NCI-H2029 treated with DMSO at 0.1 percent for 48 hours (cell line): ENCODE measurements around the gene TIMP2.
"Not testable (repeated sequence)": the region's sequence is repeated elsewhere in the genome, so short reads cannot be mapped to it uniquely, and the experiment has no call there.

Source experiments
- DNase-seq: peaks from one replicate; lab custom pipeline; 2025; lab: John Stamatoyannopoulos, UW

Gene TIMP2

DNA sequence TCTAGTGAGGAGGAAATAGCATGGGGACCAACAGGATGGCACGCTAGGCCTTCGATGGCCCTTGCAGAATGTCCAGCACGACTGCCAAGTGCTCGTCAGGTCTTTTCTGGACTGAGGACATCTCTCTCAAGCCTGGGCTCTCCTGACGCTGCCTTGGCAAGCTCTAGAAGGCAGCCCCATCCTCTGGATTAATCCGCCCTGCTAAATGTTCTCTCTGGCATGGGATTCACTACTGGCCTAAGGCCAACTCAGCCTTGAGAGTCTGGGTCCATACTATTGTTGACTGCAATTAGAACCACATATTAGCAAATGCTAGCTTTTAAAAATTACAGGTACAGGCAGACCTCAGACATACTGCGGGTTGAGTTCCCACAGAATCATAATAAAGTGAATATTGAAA, 19.6 kb downstream of the TIMP2 start:
- DNase-seq = no peak

DNA sequence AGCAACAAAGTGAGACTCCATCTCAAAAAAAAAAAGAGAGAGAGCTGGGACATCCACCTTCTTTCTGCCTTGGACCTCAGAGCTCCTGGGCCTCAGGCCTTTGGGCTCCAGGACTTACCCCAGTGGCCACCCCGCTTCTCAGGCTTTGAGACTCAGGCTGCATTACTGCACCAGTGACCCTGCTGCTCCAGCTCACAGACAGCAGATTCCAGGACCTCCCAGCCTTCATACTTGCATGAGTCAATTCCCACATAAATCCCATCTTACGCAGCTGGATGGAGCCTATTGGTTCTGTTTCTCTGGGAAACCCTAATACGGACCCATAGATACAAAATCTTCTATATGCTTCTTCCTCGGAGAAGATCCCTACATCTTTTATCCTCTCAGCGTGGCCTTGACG, 20.1 kb downstream of the TIMP2 start:
- DNase-seq = no peak

DNA sequence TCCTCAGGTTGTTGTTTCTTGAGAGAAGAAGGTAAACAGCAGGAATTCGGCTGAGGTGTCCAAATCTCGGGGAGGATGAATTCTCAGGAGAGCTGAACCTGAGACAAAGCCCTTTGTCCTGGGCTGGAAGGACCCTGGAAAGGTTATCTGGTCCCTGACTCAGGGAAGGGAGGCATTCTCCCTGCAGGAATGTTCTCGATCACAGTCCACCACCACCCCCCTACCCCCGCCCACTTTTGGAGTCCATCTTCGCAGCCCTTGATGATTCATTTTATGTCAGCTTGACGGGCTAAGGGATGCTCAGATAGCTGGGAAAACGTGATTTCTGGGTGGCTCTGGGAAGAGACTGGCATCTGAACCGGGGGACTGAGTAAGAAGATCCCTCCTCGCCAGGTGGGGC, 20.8 kb downstream of the TIMP2 start:
- no peak for DNase-seq

DNA sequence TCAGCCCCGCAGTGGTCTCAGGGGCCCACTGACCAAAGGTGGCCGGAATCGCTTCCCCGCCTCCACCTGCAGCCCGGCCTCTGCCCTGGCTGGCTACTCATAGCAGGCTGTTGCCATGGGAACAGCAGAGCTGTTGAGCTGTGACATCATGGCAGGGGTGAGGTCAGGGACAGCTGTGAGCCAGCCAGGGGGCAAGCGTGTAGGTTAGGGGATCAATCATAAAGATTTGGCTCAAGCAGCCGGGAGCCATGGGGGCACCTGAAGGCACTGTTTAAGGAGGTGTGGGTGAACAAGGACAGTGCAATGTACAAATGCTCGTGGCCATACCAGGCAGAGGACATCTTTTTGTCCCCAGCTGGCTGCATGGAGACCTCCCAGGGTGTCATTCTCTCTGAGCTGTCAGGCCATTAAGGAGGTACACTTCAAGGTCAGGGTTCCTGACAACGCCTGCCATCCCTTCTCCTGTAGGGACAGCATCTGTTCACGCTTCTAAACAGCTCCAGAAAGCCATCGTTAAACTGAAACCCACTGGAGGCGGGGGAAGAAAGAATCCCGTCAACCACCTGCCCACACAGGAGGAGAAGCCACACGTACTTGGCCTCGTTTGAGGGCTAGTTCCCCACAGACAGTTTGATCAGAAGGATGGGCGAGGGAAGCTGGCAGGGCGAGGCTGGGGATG, 21.9 kb downstream of the TIMP2 start, which contains the start of gene CEP295NL:
Gene CEP295NL, minus strand, starts transcription at position 101 of the 679 bp plus-strand sequence. CDS start 1,373 bp downstream, outside the sequence.
- DNase-seq = no peak

DNA sequence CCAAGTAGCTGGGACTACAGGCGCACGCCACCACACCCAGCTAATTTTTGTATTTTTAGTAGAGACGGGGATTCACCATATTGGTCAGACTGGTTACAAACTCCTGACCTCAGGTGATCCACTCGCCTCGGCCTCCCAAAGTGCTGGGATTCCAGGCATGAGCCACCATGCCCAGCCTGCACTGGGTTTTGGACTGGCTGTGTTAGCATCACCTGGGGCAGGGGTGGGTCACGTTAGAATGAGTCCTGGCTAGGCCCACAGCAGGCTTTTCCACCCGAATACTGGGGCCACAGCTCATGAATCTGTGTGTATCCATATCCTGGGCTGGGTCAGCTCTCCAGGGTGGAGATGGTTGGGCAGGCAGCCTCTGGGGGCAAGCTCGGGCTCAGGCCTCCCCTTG, 23.0 kb downstream of the TIMP2 start:
- DNase-seq = not testable (repeated sequence)

DNA sequence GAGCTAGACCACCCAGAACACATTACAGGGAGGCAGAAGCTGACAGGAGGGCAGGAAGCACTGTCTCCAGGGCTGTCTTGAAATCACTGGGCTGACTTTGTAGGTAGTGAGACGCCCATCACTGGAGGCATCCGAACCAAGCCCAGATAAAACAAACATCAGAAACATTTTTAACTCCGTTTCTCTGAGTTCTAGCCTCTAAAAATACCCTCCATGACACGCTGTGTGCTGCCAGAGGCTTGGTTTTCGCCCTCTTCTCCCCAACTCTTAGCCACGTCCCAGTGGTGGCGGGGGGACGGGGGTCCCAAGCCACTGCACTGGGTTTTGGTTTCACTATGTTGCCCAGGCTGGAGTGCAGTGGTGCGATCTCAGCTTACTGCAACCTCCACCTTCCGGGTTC, 23.4 kb downstream of the TIMP2 start:
- no peak for DNase-seq

DNA sequence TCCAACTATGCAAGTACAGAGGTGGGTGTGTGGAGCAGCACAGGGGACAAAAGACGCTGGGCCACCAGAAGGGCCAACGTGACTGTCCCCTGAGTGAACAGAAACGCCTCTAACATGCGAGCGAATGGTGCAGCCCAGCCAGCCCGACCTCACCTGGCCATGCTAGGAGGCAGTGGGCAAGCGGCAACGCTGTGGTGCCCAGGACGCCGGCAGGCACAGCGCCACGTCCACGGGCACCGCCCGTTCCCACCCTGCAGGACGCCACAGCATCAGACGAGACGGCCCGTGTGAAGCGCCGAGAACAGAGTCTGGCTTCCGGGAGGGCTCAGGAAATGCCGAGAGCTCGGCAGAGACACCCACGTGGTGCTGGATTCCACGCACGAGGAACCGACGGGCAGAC, 24.4 kb downstream of the TIMP2 start:
- DNase-seq = no peak

DNA sequence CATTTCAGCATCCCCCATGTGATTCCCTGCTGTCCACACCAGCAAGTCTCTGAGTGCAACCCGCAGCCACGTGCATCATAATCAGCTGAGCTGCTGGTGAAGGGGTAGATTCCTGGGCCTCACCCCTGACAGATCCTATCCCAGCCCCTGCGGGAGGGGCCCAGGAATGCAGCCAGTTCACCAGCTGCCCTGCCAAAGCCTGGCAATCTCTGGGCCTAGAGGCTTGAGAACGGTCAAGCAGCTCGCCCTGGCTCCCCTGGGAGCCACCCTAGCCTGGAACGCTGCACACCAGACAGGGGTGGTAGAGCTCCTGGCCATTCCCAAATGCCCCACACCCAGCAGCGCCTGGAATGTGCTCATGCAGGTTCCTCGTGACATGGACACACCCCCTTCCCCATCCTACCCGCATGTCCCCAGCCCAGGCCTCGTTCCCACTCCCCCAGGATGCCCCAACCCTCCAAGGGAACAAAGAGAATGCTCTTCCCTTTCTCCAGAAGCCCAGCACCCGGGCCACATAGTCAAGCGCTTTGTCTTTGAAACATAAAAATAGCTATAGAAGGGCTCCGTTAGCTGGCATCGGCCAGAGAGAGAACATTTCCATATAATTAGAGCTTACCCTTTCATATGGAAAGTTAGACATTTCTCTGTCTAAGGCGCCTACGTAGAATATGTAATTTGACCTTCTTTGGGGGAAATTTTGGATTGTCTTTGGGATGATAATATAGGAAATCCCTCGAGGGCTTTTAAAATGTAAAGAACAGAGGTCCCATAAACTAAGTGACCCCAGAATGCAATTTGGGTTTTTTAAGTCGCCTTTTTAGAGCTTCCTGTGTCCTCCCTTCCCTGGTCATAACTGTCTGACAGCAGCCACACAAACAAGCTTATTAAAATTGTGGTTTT, 25.6 kb downstream of the TIMP2 start:
- DNase-seq = no peak

DNA sequence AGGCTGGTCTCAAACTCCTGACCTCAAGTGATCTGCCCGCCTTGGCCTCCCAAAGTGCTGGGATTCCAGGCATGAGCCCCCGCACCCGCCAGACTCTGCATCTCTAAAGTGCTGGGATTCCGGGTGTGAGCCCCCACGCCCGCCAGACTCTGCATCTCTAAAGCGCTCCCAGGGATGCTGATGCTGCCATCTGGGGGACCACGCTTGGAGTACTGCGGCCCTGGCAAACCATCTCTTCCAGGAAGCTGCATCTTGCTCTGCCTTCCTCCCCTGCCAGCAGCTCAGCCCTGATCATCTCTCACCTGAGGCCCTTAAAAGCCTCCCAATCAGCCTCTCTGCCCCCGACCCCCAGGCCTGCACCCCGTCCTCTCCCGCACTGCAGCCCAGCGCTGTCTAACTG, 26.2 kb downstream of the TIMP2 start:
- DNase-seq = no peak

DNA sequence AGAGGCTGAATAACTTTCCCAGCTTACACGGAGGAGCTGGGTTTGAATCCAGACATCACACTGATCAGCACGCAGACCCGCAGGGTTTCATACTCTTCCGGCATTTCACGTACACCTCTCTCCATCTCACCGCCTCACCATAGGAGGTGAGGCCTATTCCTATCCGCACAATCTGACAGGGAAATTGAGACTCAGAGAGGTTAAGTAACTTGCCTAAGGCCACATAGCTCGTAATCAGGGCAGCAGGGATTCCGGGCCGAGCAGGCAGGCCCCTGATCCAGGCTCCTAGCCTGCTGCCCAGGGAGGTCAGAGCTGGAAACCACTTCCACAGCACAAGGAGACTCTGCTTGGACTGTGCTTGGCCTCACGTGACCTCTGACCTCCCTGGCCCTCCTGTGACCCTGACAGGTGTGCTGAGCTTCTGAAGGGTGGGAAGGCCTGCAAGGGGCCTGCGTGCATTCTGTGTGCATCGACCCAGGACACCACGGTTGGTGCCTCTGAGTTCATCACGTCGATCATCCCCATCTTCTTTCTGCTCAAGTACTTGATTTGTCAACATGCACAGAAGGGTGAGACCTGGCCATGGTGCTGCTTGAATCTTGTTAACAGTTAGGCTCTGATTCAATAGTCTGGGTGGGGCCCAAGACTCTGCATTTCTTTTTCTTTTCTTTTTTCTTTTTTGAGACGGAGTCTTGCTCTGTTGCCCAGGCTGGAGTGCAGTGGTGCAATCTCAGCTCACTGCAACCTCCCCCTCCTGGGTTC, 26.9 kb downstream of the TIMP2 start:
- DNase-seq = no peak

DNA sequence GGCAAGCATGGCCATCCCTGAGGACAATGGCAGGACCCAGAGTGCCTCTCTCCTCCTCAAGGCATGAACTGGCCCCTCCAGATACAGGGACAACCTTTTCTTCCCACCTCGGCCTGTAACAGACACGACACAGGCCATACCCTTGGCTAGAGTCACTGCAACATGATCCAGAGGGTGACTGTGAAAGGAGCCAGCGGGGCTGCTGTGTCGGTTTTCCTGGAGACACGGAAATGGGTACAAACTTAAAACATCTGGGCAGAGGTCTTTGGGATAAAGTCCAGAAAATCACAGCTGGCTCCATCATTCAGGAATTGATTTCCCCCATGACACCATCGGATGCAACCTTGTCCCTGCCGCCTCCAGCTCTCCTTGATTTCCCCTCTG, 27.5 kb downstream of the TIMP2 start:
- no peak for DNase-seq

DNA sequence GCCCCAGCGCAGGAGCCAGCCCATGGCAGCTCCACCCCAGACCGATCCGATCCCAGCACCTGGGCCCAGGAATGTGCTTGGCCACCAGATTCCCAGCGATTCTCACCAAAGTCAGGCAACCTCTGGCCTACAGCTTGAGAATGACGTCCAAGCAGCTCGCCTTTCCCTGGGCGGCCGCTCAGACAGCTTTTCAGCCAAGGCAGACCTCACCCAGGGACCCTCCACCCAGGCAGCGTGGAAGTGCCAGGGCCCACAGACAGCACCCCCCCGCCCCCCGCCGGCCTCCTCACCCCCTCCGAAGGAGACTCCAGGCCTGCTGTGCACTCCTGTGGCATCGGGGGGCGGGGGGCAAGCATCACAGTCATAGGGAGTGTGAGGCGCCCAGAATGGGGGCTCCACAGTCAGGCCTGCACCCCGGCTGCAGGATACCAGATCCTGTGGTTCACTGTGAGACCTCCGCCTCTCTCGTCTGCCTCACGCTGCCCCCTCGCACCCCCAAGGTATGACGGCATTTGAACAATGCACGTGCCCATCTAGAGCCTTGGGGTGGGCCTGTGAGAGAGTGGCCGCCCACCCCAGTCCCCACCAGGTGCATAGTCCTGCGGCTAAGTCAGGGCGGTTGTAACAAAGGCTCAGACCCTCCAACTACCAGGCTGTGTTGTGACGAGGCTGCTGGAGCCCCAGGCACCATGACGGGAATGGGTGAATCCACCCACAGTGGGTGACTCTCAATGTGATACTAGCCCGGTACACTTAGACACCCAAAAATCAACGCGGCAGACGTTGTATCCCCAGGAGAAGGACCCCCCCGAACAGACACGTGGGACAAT, 28.1 kb downstream of the TIMP2 start:
- no peak for DNase-seq

DNA sequence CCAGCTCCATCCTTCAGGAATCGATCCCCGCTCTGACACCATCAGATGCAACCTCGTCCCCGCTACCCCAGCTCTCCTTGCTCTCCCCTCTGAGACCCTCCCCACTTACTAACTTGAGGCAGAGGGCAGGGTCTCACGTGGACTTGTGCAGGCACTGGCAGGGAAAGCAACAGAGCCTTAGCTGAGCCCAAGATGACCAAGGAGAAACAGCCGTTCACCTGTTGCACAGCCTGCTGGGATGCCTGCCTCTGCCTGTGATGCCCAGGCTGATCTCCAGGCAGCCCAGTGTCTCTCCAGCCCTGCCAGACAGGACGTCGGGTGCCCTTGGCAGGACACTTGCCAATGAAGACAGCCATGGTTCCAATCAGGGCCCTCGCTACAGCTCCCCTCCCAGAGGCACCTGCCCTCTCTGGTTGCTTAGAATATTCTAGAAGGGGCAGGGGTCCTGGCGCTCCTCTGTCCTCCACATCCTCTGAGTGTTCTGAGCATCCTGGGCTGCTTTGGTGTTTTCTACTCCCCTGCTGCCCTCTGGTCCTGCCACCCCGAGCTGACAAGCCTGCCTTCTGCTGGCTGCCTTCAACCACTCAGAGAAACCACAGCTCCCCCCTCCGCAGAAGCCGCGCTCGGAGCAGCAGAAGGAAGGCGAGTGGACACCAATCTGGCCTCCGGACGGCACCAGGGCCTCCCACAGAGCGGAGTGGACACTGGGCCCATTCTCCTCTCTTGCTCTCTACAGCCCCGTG, 28.9 kb downstream of the TIMP2 start:
- DNase-seq = no peak

DNA sequence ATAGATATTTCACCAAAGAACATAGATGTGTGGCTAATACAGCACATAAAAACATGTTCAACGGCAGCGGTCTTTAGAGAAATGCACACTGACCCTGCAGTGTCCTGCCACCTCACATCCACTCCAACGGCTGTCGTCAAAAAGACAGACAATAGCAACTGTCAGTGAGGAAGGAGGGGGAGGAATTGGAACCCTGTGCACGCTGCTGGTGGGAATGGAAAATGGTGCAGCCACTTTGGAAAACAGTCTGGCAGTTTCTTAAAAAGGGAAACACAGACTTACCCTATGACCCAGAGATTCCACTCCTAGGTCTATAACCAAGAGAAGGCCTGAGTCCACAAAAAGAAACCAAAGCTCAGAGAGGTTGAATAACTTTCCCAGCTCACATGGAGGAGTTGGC, 29.9 kb downstream of the TIMP2 start:
- DNase-seq = no peak

DNA sequence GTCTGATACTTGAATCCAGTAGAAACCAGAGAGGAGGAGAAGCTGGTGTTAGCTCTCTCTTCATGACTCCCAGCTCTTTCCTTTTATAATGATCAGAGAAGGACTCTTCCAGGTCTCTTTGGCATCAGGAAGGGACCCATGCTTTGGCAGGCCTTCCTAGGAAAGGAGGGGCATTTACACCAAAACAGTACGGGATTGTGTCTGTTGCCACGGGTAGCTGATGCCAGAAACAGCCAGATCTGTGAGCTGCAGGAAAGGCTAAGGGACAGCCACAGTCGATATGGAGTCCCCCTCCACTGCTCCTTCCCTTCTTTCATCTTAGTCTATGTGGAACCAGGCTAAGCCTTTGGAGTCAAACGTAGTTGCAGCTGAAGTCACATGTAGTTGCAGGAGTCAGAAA, 31.5 kb downstream of the TIMP2 start:
- no peak for DNase-seq

DNA sequence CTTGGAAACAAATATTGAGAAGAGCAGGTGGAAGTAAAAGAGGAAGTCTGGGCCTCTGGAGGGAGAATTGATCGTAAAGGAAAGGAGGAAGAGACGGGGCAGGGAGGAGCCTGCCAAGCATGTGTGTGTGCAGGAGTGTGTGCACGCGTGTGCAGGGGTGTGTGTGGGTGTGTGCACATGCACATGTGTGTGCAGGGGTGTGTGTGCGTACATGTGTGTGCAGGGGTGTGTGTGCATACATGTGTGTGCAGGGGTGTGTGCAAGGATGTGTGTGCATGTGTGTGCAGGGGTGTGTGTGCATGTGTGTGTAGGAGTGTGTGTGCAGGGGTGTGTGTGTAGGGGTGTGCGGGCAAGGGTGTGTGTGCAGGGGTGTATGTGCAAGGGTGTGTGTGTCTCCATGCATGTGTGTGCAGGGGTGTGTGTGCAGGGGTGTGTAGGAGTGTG, 32.2 kb downstream of the TIMP2 start:
- no peak for DNase-seq

DNA sequence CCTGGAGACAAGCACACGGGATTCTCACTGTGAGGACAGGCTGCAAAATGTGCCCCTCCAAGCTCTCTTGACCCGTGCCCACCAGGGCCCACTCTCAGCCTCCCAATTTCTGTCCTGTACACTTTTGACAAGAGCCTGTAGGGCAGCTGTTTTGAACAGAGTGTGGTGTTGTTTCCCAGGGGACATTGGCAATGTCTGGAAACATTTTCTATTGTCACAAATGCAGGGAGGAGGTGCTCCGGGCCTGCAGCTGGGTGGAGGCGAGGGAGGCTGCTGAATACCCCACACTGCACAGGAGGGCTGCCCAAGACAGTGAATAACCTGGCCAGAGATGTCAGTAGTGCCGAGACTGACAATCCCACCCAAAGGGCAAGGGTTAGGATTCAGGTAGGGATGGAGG, 32.7 kb downstream of the TIMP2 start:
- no peak for DNase-seq

DNA sequence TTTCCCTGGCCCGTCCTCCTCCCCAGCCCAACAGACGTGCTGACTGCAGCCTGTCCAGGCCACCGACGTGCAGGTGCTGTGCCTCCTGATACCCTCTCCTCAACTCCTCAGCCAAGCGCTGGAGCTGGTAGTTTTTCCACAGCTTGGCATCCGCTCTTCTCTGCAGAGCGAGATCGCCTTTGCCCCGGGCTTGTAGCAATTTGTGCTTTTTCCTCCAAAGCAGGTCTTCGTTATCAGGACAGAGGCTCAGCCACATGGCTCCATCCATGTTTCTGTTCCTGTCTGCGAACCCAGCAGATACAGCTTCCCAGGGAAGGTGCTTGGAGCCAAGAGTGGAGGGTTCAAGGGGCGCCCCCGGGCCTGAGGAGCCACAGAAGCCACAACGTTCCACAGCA, 33.1 kb downstream of the TIMP2 start:
- no peak for DNase-seq

DNA sequence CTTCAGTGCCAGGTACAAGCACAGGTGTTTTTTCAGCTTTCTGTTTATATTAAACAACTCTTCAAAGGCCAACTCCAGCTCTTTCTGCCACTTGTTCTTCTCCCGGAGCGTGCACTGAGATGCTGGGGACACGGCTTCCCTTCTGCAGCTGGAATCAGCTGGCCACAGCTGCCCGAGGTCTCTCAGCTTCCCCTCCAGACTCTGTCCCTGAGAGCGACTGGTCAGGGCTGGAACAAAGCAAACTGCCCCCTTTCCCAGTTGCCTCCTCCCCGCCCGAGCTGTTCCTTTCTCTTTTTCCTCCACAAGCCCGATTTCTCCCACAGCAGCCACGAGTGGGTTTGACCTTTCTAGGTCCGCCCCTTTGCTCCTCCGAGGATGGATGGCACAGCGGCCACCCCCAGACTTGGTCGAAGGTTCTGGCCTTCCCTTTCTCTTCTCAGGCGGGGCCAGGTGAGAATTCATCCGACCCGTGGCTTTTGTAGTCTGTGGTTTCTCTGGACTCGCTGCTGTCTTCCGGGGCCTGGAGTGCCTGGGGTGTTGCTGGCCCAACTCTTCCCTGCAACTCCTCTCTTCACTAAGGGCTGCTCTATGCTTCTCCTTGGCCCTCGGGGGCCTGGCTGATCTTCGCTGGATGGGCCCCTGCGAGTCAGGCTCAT, 33.7 kb downstream of the TIMP2 start:
- DNase-seq = no peak

DNA sequence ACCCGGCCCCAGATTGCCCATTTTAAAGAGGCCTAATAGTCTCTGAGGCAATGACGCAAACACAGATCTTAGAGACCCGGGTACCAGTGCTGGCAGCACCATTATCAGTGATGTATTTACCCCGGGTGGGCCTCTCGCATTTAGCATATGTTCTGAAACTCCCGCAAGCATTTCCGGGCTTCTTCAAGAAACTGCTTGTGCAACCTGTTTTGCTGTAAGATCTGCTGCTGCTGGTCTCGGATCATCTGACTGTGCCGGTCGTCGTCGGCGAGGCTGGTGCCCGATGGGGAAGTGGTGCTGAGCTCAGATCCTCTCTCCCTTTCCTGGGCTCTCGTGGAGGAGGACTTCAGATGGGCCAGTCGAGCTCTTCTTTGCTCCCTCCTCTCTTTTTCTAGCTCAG, 34.7 kb downstream of the TIMP2 start:
- DNase-seq = no peak
